KMS-11 (cell line): ENCODE results near the gene YRDC.

Experiments used
- H2AFZ ChIP-seq: fragments of 200-600 bp; sonication (generic); 2 replicates; pipeline ENCODE4 v1.6.1; 2016; ENCODE audit warnings: antibody characterized with exemption, mixed run types, low read depth
- H3K27ac ChIP-seq: fragments of 200-600 bp; sonication (generic); 2 replicates; pipeline ENCODE4 v1.6.1; 2016; ENCODE audit warnings: mild to moderate bottlenecking, mixed run types
- H3K27me3 ChIP-seq: fragments of 200-600 bp; sonication (generic); 2 replicates; pipeline ENCODE4 v1.6.1; 2017; ENCODE audit warnings: mild to moderate bottlenecking, low read depth, mixed run types, moderate library complexity; ENCODE audit not compliant: insufficient read depth
- H3K36me3 ChIP-seq: fragments of 200-600 bp; sonication (generic); 2 replicates; pipeline ENCODE4 v1.6.1; 2017; ENCODE audit warnings: mild to moderate bottlenecking, mixed run types; ENCODE audit not compliant: insufficient read depth
- H3K4me1 ChIP-seq: fragments of 200-600 bp; sonication (generic); 2 replicates; pipeline ENCODE4 v1.6.1; 2016; ENCODE audit warnings: mild to moderate bottlenecking, low read depth, mixed run types; ENCODE audit not compliant: poor library complexity, severe bottlenecking
- H3K4me2 ChIP-seq: fragments of 200-600 bp; sonication (generic); 2 replicates; pipeline ENCODE4 v1.7.0; 2016; ENCODE audit warnings: mild to moderate bottlenecking, mixed run types
- H3K4me3 ChIP-seq: fragments of 200-600 bp; sonication (generic); IDR thresholded peaks from 2 replicates; pipeline ENCODE4 v1.6.1; 2017; ENCODE audit warnings: low read depth, low read length, mixed read lengths; ENCODE audit not compliant: insufficient read depth
- H3K79me2 ChIP-seq: fragments of 200-600 bp; sonication (generic); 2 replicates; pipeline ENCODE4 v1.6.1; 2016; ENCODE audit warnings: low read depth, mixed run types; ENCODE audit not compliant: insufficient read depth
- H3K9ac ChIP-seq: fragments of 200-600 bp; sonication (generic); 2 replicates; pipeline ENCODE4 v1.6.1; 2016; ENCODE audit warnings: mild to moderate bottlenecking, mixed run types
- H4K20me1 ChIP-seq: fragments of 200-600 bp; sonication (generic); 2 replicates; pipeline ENCODE4 v1.6.1; 2016; ENCODE audit warnings: mild to moderate bottlenecking, mixed run types; ENCODE audit not compliant: insufficient read depth
- TF ChIP-seq, protein P1 (sequence below): fragments of 200-600 bp; sonication (generic); conservative IDR thresholded peaks from 2 replicates; pipeline ENCODE4 v1.6.1; 2017; ENCODE audit warnings: low read depth, mild to moderate bottlenecking, antibody characterized with exemption, low read length, moderate library complexity, mixed read lengths

YRDC gene

DNA sequence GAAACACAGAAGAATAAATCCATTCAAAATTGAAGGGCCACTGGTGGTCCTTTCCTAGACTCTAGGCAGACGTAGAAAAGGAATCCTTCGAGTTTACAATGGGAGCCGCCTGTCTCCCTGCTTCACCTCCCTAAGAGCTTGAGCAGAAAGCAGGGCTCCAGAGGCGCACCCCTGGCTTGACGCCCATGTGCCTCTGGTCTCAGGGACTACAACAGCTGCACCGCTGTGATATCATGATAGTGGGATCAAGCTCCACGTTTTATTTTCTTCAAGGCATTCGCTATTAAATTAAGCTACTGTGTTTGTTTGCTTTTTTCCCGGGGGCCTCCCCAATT lies 821 bp downstream of the YRDC start:
- Histone ChIP-seq H3K36me3 (peaks cover 10% of the 10 kb centered on the region; the same call in 1 of the 2 replicates), H3K4me2 (peak overlapping the region; percentile 92), H3K9ac (peak overlapping the region; percentile 78; the same call in 1 of the 2 replicates), H4K20me1 (peaks cover 9% of the 10 kb centered on the region), H2AFZ (0 out of 2 replicates have a peak overlapping the region, but pooled peaks have one; percentile 15), H3K27ac (peak overlapping the region; percentile 42; the same call in 1 of the 2 replicates), H3K4me3 (peak overlapping the region; percentile 29), H3K27me3 (no peaks in the 10 kb centered on the region), H3K4me1 (peaks cover 46% of the 10 kb centered on the region), H3K79me2 (peaks cover 27% of the 10 kb centered on the region)
- TF ChIP-seq, protein P1, sequence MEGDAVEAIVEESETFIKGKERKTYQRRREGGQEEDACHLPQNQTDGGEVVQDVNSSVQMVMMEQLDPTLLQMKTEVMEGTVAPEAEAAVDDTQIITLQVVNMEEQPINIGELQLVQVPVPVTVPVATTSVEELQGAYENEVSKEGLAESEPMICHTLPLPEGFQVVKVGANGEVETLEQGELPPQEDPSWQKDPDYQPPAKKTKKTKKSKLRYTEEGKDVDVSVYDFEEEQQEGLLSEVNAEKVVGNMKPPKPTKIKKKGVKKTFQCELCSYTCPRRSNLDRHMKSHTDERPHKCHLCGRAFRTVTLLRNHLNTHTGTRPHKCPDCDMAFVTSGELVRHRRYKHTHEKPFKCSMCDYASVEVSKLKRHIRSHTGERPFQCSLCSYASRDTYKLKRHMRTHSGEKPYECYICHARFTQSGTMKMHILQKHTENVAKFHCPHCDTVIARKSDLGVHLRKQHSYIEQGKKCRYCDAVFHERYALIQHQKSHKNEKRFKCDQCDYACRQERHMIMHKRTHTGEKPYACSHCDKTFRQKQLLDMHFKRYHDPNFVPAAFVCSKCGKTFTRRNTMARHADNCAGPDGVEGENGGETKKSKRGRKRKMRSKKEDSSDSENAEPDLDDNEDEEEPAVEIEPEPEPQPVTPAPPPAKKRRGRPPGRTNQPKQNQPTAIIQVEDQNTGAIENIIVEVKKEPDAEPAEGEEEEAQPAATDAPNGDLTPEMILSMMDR = no peak

DNA sequence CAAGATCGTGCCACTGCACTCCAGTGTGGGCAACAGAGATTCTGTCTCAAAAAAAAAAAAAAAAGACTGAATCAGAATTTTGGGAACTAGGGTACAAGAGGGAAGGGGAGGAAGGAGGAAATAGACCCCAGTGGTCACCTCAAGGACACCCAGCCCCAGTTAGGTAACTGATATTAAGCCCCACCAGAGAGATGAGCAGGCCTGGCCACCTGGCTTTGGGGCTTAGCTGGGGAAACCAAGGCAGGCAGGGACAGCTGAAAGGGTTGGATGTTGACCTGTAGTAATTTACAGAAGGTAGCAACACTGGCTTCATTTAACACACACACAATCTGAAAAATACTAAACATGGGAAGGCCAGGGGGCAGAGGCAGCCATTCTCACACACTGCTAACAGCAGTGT lies 5.6 kb downstream of the YRDC start:
- H3K9ac ChIP-seq = no peak overlapping the region
- TF ChIP-seq, protein P1 = no peak
- peaks cover 24% of the 10 kb centered on the region for H3K4me1 ChIP-seq
- H3K79me2 ChIP-seq = peaks cover 25% of the 10 kb centered on the region
- H2AFZ ChIP-seq = no peak overlapping the region
- H3K4me2 ChIP-seq = no peak overlapping the region
- H4K20me1 ChIP-seq = peaks cover 8% of the 10 kb centered on the region
- H3K36me3 ChIP-seq = peaks cover 10% of the 10 kb centered on the region; the same call in 1 of the 2 replicates
- H3K27me3 ChIP-seq = no peaks in the 10 kb centered on the region
- no peak overlapping the region for H3K4me3 ChIP-seq
- H3K27ac ChIP-seq = no peak overlapping the region

DNA sequence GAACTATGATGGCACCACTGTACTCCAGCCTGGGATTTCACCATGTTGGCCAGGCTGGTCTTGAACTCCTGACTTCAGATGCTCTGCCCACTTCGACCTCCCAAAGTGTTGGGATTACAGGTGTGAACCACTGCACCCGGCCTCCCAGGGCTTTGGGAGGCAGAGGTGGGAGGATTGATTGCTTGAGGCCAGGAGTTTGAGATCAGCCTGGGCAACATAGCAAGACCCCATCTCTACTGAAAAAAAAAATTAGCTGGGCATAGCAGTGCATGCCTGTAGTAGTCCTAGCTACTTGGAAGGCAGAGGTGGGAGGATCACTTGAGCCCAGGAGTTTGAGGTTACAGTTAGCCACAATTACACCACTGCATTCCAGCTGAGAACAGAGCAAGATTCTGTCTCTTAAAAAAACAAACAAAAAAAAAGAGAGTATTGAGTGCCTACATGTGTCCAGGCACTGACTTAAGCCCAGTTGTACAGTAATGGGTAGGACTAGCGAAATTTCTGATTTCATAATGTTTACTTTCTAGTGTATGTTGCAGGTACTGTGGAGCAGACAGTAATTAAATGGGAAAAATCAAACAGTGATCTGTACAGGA lies 10.2 kb downstream of the YRDC start:
- H3K27ac ChIP-seq = no peak overlapping the region
- H3K27me3 ChIP-seq = no peaks in the 10 kb centered on the region
- H3K4me2 ChIP-seq = no peak overlapping the region
- H3K4me3 ChIP-seq = no peak overlapping the region
- no peaks in the 10 kb centered on the region for H3K36me3 ChIP-seq
- H3K9ac ChIP-seq = no peak overlapping the region
- TF ChIP-seq, protein P1 = no peak
- H2AFZ ChIP-seq = no peak overlapping the region
- H3K79me2 ChIP-seq = peaks cover 10% of the 10 kb centered on the region; the same call in 1 of the 2 replicates
- peaks cover 38% of the 10 kb centered on the region for H3K4me1 ChIP-seq
- no peaks in the 10 kb centered on the region for H4K20me1 ChIP-seq

DNA sequence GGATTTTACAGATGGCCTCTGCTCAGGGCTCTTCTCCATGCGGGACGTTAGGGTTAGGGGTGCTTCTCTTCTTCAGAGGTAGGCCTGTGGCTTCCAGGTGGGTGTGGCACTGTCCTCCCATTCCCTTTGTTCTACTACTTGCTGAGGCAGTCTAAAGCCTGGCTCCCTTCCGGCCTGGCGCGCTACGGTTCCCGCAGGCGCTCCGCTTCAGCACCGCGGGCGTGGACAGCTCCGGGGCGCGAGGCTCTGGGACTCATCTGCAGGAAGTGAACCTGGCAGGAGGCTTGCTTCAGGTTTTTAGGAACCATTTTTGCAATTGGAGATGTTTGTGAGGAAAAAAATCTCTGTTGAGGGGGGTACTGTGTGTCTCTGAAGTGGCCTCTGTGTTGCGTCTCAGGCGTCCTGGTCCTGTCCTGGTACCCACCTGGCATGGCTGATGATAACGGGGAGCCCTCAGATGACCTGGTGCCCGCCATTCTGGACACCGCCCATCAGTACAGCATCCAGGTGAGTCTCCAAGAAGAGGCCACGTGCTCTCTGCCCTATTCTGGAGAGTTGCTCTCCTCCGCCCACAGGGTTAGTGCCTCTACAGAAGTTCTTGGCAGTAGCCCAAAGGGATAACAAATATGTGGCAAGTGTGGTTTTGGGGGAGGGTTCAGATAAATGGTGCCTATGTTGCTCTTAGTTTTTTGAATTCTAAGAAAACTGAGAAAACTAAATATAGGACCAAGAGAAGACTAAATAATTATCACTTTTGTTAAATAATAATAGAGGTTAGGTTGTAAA lies 12.5 kb downstream of the YRDC start:
- Histone ChIP-seq H3K9ac (no peak overlapping the region), H3K4me1 (peaks cover 38% of the 10 kb centered on the region), H3K27ac (no peak overlapping the region; the same call in 1 of the 2 replicates), H3K4me3 (peak overlapping the region; percentile 56), H3K27me3 (no peaks in the 10 kb centered on the region), H3K79me2 (peaks cover 10% of the 10 kb centered on the region; the same call in 1 of the 2 replicates), H4K20me1 (no peaks in the 10 kb centered on the region), H2AFZ (no peak overlapping the region), H3K36me3 (no peaks in the 10 kb centered on the region), H3K4me2 (peak overlapping the region; percentile 95)
- TF ChIP-seq, protein P1 = no peak
